NCI-H2196 treated with DMSO at 0.1 percent for 48 hours (cell line): ENCODE results near the gene PCDH12.
"Not testable (repeated sequence)": the region's sequence is repeated elsewhere in the genome, so short reads cannot be mapped to it uniquely, and the experiment has no call there.

ENCODE experiments used
- DNase-seq: peaks from one replicate; lab custom pipeline; 2025; ENCODE audit not compliant: unreplicated experiment; lab: John Stamatoyannopoulos, UW

The PCDH12 gene

DNA sequence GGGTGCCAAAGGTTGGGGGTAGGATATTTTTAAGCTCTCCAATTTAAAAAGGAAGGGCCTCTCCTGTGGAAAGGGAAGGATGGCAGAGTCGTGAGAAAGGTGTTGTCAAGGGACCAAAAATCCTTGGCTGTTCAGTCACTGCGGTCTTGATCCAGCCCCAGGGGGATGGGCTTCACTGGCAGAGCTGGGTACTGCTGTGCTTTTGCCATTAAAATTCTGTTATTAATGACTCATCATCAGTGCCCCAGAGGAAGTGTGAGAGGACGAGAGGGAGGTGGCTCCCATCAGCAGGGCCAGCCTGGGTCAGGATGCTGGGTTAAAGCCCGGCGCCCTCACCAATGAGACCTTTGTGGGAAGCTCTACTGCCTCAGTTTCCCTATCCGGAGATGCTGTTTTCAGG lies 16.7 kb downstream of the PCDH12 start:
- no peak for DNase-seq

DNA sequence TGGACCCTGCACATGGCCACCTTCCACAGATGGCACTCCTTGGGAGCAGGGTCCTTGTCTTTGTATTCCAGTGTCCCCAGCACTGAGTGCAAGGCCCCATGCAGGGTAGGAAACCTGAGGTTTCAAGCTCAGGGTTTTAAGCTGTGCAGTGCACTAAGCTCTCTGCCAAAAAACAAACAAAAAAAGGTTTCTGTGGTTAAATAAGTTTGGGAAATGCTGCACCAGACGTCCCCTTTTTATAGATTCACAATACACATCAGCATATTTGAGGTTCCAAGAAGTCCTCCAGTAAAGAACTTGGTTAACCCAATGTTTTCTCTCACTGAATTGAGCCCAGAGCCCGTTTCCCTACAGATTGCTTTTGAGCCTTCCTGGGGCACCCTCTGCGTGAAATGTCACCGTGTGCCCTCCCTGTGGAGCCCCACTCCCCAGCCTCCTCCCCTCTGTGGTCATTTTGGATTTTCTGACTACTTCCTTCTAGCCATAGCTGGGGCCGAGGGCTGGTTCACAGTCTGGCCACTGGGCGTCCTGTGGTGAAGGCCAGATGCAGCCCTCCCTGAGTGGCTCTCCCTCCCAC lies 17.2 kb downstream of the PCDH12 start:
- DNase-seq = no peak

DNA sequence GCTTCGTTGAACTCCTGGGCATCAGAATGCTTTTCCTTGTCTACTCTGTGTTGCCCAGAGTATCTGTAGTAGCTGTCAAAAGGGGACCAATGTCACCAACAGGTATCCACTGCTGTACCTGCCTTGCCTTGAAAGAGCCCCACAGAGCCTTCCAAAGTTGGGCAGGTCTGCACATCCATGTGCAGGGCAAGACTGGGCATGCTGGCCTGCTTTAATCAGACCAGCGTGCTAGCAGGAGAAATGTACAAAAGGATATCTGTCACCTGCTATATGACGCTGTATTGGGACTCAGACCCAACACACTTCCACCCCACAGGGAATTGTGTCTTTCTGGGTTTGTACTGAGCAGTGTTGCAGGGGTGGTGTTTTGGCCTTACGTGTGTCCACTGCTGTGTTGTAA lies 22.5 kb downstream of the PCDH12 start:
- no peak for DNase-seq

DNA sequence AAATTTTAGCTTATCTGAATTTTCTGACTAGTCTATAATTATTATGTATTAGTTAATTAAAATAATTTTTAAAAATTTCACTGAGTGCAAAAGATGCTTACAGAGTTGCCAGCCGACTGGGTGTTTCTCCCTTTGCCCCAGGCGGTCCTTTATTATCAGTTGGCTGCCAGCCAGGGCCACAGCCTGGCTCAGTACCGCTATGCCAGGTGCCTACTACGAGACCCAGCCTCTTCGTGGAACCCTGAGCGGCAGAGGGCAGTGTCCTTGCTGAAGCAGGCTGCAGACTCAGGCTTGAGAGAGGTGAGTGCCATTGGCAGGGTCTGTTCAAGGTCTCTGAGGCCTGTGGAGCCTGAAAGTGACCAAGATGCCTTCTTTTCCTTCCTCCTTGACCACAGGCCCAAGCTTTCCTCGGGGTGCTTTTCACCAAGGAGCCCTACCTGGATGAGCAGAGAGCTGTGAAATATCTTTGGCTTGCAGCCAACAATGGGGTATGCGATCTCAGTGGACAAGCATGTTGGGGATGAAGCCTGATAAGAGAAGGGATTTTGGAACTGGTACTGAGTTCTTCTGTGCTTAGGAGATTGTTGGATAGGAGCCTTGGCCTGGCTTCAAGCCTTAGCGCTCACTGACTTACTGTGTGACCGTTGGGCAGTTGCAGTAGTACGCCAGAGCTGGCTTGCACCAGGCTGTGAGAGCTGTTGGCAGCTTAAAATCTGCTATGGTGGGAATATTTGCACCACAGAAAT lies 23.7 kb downstream of the PCDH12 start:
- peak; percentile 63 for DNase-seq

DNA sequence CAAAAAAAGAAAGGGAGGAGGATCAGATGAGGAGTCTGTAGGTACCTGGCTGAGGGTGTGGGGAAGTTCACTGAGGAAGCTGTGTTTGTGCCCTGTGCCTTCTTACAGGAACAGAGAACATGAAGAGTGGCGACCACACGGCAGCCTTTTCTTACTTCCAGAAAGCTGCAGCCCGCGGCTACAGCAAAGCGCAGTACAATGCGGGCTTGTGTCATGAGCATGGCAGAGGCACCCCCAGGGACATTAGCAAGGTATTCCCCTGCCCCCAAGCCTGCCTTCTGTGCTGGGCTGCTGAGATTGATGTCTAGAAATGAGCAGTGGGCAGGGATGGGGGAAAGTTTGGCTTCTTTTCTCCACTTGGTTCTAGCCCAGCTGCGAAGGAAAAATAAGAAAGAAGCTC lies 24.9 kb downstream of the PCDH12 start:
- DNase-seq = no peak

DNA sequence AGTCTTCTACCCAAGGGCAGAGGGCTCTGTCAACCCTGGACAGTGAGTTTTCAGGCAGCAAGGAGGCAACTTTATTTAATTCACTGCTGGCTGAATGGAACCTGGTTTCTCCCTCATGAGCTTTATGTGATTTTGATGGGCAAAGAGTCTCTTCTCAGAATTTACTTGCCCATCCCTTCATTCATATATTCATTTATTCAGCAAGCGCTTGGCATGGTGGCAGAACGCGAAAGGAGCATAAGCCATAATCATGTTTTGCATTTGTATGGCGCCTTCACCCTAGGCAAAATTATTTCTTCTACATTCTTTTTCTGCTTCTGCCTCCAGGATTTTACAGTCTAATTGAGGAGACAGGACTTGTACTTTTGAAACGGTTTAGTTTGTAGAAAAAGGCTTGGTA lies 26.3 kb downstream of the PCDH12 start:
- no peak for DNase-seq

DNA sequence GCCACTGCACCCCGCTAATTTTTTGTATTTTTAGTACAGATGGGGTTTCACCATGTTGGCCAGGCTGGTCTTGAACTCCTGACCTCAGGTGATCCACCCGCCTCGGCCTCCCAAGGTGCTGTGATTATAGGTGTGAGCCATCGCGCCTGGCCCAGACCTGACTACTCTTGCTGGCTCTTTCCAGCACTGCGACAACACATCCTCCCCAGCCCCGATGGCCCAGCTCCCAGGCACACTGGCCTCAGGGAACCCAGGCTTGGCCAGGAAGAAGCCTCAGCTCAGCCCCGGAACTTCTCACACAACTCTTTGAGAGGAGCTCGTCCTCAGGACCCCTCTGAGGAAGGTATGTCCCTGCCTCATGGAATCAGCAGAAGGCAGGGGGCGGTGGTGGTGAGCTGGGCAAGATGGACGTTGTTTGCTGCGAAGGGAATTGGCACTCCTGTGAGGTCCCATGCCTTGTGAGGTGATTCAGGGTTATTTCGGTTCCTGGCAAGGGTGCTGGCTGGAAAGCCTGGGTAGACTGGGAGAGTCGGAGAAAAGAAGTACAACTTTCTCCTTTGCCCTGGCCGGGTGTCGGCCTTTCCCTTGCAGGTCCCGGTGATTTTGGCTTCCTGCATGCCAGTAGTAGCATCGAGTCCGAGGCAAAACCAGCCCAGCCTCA lies 28.5 kb downstream of the PCDH12 start:
- DNase-seq = no peak

DNA sequence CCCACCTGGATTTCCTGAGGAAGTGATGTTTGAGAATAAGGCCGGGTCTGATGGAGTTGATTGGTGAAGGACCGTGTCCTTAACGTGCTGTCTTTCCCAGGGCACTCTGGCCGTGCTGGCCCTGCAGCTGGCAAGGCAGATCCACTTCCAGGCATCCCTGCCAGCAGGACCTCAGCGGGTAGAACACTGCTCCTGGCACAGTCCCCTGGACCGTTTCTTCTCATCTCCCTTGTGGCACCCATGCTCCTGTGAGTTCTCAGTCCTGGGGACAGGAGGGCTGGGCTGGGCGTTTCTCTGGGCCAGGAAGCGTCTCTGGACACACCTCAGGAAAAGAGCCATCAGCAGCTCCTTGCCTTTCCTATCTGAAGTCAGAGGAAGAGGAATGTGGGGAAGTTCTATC lies 30.0 kb downstream of the PCDH12 start:
- DNase-seq = no peak

DNA sequence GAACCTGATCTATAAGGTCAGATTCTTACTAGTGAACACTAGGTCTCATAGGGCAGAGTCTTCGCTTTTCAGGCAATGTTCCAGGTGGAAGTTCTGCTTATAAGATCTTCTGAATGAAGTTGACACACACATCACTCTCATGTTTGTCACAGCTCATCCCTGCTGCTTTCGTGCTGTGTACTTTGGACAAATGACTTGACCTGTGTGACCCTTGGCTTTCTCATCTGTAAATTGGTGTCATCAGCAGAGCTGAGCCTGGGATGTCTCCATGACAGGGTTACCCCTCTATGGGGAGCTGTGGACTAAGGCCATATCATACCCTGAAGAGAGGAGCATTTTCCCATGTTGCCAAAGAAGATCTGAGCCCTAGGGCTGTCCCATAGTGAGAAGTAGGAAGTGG lies 31.6 kb downstream of the PCDH12 start:
- DNase-seq = no peak

DNA sequence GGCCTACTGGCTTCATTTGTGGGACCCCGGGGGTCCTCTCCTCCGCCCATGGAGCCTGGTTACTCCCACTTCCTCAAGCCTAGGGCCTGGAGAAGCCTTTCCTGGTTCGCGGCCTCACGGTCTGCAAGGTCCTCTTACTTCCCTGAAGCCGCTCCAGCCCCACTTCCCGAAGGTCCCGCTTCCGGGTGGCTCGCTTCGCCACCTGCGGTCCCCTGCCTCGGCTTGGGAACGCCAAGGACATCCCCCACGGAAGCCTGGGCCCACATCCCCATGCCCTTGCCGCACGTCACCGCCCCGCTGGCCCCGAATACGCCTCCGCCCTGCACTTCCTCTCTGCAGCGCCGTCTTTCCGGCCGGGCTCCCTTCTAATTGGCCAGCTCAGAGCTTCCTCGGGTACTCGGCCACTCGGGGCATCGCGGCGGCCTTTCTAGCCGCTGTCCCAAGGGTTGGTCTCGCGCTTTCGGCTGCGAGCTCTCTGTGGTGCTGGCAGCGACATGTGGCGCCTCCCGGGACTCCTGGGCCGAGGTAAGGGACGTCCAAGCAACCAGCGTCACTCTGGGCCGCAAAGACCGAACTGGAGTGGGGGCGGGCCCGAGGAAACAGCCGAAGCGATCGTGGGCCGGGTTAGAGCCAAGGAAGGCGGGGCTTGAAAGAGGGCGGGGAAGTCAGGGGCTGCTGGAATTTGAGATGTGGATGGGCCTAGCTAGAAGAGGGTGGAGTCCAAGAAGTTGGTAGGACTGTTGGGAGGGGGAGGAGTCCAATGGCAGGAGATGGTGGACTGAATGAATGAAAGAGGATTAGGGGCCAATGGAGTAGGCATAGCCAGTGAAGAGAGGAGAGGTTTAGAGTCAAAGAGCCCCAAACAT lies 34.3 kb downstream of the PCDH12 start, which contains the start of gene DELE1:
DELE1 (plus strand) TSS at position 424 of the 866 bp plus-strand sequence; CDS start at position 495, 71 bp downstream.
- peak; percentile 89 for DNase-seq

DNA sequence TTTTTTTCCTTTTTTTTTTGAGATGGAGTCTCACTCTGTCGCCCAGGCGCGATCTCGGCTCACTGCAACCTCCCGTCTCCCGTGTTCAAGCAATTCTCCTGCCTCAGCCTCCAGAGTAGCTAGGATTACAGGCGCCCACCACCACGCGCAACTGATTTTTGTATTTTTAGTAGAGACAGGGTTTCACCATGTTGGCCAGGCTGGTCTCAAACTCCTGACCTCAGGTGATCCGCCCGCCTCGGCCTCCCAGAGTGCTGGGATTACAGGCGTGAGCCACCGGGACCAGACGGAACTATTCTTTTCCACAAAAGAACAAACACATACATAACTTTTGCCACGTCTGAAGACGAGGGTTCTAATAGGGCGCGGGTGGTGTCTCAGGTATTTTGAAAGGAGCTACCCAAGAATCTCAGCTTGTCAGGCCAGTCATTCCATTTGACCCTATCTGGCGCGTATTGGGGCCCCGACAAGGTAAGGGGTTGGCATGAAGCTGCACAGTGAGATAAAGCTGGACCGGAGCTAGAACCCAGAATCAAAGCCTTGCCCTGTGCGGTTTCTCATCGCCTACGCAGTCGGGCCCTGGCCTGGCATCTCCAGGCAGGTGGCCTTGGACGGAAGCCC lies 35.1 kb downstream of the PCDH12 start:
- DNase-seq = not testable (repeated sequence)

DNA sequence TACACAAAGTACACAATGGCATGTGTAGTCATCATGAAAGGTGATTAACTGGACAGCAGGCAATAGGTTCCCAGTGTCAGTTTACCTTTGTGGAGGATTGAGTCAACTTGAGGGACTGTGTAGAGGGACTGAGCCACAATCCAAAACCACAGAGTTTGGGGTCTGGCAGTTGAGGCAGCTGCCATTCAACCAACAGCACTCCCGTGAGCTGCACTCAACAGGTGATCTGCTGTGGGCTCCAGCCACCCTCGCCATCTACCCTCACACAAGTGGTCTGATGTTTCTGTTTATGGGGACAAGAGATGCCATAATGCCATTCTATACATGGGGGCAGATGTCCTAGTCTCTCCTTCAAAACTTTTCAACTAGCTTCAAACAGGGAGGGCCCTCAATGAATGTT lies 37.2 kb downstream of the PCDH12 start:
- no peak for DNase-seq

DNA sequence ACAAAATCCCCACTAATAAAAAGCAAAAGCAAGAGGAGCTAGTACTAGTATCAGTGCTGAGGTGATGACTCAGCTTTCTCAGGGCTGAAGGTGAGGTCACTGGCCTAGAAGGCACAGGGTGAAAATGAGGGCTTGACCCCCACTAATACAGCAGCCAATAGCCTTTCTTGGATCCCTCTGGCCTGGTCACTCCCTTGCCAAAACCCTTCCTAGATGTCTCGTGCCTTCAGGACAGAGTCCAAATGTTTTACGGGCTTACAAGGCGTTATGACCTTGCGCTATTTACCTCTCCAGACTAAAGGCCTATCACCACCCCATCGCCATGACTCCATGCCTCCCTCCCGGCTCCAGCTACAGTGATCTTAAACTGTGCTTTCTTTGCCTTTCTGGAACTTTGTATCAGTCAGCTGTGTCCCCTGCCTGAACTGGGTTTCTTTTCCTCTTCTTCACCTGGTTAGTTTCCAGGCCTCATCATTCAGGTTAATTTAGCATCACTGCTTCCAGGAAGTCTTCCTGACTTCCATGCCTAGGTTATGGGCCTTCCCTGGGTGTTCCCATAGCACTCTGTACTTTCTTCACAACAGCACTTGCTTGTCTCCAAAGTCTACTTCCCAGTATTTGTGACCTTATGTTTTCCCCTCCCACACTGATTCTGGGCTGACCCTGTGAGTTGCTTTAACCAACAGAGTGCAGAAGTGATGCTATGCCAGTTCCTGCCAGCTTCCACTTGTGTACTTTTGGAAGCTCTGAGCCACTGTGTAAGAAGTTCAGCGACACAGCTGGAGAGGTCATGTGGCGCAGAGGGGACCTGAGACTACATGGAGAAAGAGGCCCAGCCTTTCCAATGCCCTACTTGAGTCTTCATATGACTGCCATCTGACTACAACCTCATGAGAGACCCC lies 38.5 kb downstream of the PCDH12 start:
- no peak for DNase-seq

DNA sequence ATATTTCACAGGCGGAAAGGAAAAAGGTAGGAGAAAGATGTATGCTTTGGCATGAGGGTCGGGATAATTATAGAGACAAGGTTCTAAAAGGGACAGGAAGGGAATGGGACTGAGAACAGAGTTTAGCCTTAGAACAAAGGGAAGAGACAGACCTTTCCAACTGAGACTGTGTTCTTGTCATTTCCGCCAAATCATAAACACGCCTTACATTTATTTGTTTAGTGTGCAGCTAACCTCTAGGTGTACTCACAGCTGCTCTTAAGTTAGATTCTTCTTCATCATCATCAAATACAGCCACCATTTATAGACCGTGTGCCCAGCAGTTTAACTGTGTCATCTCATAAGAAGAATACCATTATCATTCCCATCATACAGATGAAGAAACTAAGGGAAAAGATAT lies 40.2 kb downstream of the PCDH12 start:
- DNase-seq = no peak

DNA sequence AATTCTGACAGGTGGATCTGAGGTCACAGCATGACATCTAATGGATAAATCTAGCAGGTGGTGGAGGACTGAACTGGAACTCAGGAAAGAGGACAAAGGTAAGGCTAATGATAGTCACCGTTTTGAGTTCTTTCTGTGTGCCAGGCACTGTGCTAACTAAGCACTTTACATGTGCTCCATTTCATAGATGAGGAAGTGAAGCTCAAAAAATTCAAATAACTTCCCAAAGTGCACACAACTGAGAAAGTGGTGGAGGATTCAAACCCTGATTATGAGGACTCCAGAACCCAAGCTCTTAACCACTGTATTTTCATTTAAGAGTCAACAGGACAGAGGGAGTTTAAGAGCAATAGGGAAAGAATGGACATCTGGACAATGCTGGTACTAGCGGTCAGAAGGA lies 41.5 kb downstream of the PCDH12 start:
- no peak for DNase-seq

DNA sequence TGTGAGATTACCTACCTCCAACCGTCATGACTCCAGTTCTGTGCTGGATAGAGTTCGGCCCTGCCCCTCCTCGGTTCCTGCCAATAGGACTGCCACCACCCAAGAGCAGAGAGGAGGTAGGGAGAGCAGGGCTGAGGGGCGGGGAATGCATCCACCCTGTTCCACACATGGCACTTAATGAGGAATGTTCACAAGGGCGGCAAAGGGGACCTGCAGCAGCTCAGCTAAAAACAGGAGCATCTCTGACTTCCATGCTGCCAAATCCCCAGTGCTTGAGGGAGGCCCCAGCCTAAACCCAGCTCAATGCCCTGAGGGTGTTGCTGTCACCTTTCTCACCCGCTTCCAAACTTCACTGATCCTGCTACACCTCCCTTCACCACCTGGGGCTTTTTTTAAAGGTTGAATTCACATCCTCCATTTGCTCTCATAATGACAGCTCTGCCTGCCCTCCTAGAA lies 42.1 kb downstream of the PCDH12 start:
- DNase-seq = no peak

DNA sequence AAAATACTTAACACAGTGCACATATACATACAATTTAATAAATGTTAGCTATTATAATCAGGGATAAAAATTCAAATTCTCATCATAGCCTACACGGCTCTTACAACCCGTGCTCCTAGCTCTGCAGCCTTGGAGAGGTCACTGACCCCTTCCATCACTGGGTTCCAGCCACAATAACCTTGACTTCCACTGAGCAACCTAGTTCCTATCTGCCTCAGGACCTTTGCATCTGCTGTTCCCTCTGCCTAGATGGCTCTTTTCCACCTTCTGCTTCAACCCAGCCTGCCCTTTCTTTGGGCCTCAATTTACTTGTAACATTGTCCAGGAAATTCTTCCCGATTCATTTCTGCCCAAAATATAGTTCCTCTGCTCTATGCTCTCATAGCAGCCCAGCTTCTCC lies 43.2 kb downstream of the PCDH12 start:
- DNase-seq = no peak

DNA sequence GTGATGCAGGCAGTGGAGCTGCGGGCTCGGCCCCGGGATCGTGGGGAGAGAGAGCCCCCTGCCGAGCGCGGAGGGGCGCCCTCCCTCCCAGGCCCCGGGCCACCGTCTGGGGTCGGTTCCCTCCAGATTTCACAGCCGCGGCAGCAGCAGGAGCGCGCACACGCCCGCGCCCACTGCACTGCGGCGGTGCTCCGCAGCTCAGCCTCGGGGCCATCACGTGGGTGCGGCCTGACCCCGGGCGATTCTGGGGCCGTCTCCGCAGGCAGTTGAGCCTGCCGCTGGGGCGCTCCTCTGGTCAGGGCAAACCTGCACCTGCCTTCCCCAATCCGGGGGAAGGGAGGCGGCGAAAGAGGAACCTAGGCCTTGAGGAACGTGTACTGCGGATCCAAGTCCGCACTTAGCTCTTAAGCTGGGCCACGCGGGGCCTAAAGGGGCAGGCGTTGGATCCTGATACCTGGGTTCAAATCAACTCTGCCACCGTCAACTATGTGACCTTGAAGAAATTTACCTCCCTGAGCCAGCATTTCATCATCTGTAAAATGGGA lies 43.7 kb downstream of the PCDH12 start:
- no peak for DNase-seq

DNA sequence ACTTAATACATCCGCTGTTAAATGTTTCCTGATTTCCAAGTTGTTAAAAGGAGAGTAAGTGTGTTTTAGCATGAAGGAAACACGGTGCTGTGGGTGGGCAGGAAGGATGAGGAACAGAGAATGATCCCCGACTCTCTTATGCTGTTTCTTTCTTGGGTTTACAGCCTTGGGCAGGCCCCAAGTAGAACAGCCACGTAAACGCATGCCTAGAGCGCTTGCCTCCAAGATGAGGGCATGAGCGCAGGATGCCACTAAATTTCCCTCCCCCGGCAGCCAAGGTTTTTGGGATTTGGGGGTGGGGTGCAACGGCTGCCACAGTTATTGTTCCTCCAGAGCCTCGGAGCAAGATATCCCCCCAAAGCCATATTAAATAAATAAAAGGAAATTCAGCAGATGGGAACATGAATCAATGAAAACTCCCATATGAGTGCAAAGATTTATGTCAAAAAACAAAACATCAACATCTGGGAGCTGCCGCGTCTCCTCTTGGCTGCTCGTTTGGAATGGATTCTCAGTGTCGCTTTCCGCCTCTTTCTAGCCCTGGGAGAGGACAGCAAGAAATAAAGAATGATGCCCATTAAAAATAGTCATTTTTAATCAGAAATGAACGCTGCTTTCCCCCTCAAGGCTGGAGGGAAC lies 44.3 kb downstream of the PCDH12 start:
- no peak for DNase-seq
